ENCODE measurements around the gene GOSR2.

GOSR2 gene

GRCh38 chr17:46922804-46923635 is at the start of gene GOSR2:
GOSR2 (plus strand) TSS chr17:46923160; CDS start chr17:46923193, 33 bp downstream.
- in situ Hi-C loops (cut with HindIII; ENCODE audit: low pct_unique_long_range_greater_than_20kb, low sequenced_read_pairs), result no loop called here
- peak; percentile 81 to 93 for DNase-seq (ENCODE audit: low read depth in 1 of 2, low spot score in 1 of 2)

GRCh38 chr17:46873941-46874645 is 48.9 kb upstream of the GOSR2 start:
- TF ChIP-seq JUND (IDR thresholded peaks at IDR 0.05; ENCODE audit: low read depth), result no peak
- in situ Hi-C loops (cut with HindIII; ENCODE audit: low pct_unique_long_range_greater_than_20kb, low sequenced_read_pairs), result no loop called here
- no peak for DNase-seq (ENCODE audit: low read depth in 1 of 2, low spot score in 1 of 2)

More at GRCh38 chr17:46922804-46923635, at the start of gene GOSR2:
- TF ChIP-seq JUND (IDR thresholded peaks at IDR 0.05; ENCODE audit: low read depth), result no peak

GRCh38 chr17:46874906-46875305 is 48.1 kb upstream of the GOSR2 start:
- DNase-seq (ENCODE audit: low read depth in 1 of 2, low spot score in 1 of 2), result no peak
- no peak for TF ChIP-seq JUND (IDR thresholded peaks at IDR 0.05; ENCODE audit: low read depth)
- in situ Hi-C loops (cut with HindIII; ENCODE audit: low pct_unique_long_range_greater_than_20kb, low sequenced_read_pairs), result no loop called here

- in situ Hi-C loops (cut with HindIII; ENCODE audit: low pct_unique_long_range_greater_than_20kb, low sequenced_read_pairs), result no loop called here
- no peak for TF ChIP-seq JUND (IDR thresholded peaks at IDR 0.05; ENCODE audit: low read depth)
- no peak for DNase-seq (ENCODE audit: low read depth in 1 of 2, low spot score in 1 of 2)
Observed at GRCh38 chr17:46875849-46876352, 47.1 kb upstream of the GOSR2 start.

- in situ Hi-C loops (cut with HindIII; ENCODE audit: low pct_unique_long_range_greater_than_20kb, low sequenced_read_pairs), result no loop called here
- no peak for TF ChIP-seq JUND (IDR thresholded peaks at IDR 0.05; ENCODE audit: low read depth)
- peak; percentile 78 to 89 for DNase-seq (ENCODE audit: low read depth in 1 of 2, low spot score in 1 of 2)
Observed at GRCh38 chr17:46876353-46876887, 46.5 kb upstream of the GOSR2 start.

GRCh38 chr17:46876926-46877325 is 46.0 kb upstream of the GOSR2 start:
- no peak for DNase-seq (ENCODE audit: low read depth in 1 of 2, low spot score in 1 of 2)
- in situ Hi-C loops (cut with HindIII; ENCODE audit: low pct_unique_long_range_greater_than_20kb, low sequenced_read_pairs), result no loop called here
- no peak for TF ChIP-seq JUND (IDR thresholded peaks at IDR 0.05; ENCODE audit: low read depth)

- DNase-seq (ENCODE audit: low read depth in 1 of 2, low spot score in 1 of 2), result no peak
- TF ChIP-seq JUND (IDR thresholded peaks at IDR 0.05; ENCODE audit: low read depth), result no peak
- in situ Hi-C loops (cut with HindIII; ENCODE audit: low pct_unique_long_range_greater_than_20kb, low sequenced_read_pairs), result no loop called here
Observed at GRCh38 chr17:46877466-46877865, 45.5 kb upstream of the GOSR2 start.

- no peak for TF ChIP-seq JUND (IDR thresholded peaks at IDR 0.05; ENCODE audit: low read depth)
- no peak for DNase-seq (ENCODE audit: low read depth in 1 of 2, low spot score in 1 of 2)
- in situ Hi-C loops (cut with HindIII; ENCODE audit: low pct_unique_long_range_greater_than_20kb, low sequenced_read_pairs), result no loop called here
Observed at GRCh38 chr17:46878055-46878454, 44.9 kb upstream of the GOSR2 start.

GRCh38 chr17:46879101-46879500 is 43.9 kb upstream of the GOSR2 start:
- DNase-seq (ENCODE audit: low read depth in 1 of 2, low spot score in 1 of 2), result no peak
- TF ChIP-seq JUND (IDR thresholded peaks at IDR 0.05; ENCODE audit: low read depth), result no peak
- in situ Hi-C loops (cut with HindIII; ENCODE audit: low pct_unique_long_range_greater_than_20kb, low sequenced_read_pairs), result no loop called here

GRCh38 chr17:46881015-46881414 is 41.9 kb upstream of the GOSR2 start:
- in situ Hi-C loops (cut with HindIII; ENCODE audit: low pct_unique_long_range_greater_than_20kb, low sequenced_read_pairs), result no loop called here
- no peak for DNase-seq (ENCODE audit: low read depth in 1 of 2, low spot score in 1 of 2)
- no peak for TF ChIP-seq JUND (IDR thresholded peaks at IDR 0.05; ENCODE audit: low read depth)

GRCh38 chr17:46882666-46883065 is 40.3 kb upstream of the GOSR2 start:
- in situ Hi-C loops (cut with HindIII; ENCODE audit: low pct_unique_long_range_greater_than_20kb, low sequenced_read_pairs), result no loop called here
- DNase-seq (ENCODE audit: low read depth in 1 of 2, low spot score in 1 of 2), result no peak
- no peak for TF ChIP-seq JUND (IDR thresholded peaks at IDR 0.05; ENCODE audit: low read depth)

GRCh38 chr17:46883871-46884520 is 39.0 kb upstream of the GOSR2 start:
- no peak for TF ChIP-seq JUND (IDR thresholded peaks at IDR 0.05; ENCODE audit: low read depth)
- in situ Hi-C loops (cut with HindIII; ENCODE audit: low pct_unique_long_range_greater_than_20kb, low sequenced_read_pairs), result no loop called here
- DNase-seq (ENCODE audit: low read depth in 1 of 2, low spot score in 1 of 2), result no peak

Measured in T47D (cell line).